Panc1 (cell line): ENCODE results near the gene SLC17A6. TPM values are rescaled to one million over a fixed set of nuclear protein-coding genes. Genes with fewer than 3 reads are reported as not detected.

Experiments
- ATAC-seq: fragments of 200-7000 bp; cut with Tn5 transposase; 2 replicates; pipeline ENCODE4 v1.9.1; 2020; ENCODE audit warnings: mild to moderate bottlenecking, moderate library complexity
- BruUV-seq: library from RNA; stranded (reverse); fragments of 400-500 nt; replicated peaks from 2 replicates; lab custom pipeline; 2021; lab: Mats Ljungman, UMichigan
- CTCF ChIA-PET: fragments of 300-600 bp; sonication (Branson Sonifier 250); formaldehyde crosslinking; loops from one replicate; lab custom pipeline; 2022; ENCODE audit warnings: antibody characterized with exemption; lab: Charles Lee
- POLR2A ChIA-PET: fragments of 300-600 bp; sonication (Branson Sonifier 250); formaldehyde crosslinking; loops from one replicate; lab custom pipeline; 2022; ENCODE audit warnings: antibody characterized with exemption; lab: Charles Lee
- DNase-seq: peaks from one replicate; pipeline ENCODE4 v3.0.0-alpha.2; 2010; ENCODE audit warnings: low read depth, low spot score
- H3K27ac ChIP-seq: 2 replicates; pipeline ENCODE4 v1.5.1; 2011; ENCODE audit warnings: mild to moderate bottlenecking, low read length, inconsistent platforms
- H3K27me3 ChIP-seq: fragments of 200-500 bp; sonication (Bioruptor generic); 2 replicates; pipeline ENCODE4 v1.6.0; 2014; ENCODE audit warnings: low read length, inconsistent platforms; ENCODE audit not compliant: control insufficient read depth, insufficient read depth
- H3K36me3 ChIP-seq: fragments of 200-500 bp; sonication (Bioruptor generic); 2 replicates; pipeline ENCODE4 v1.5.1; 2014; ENCODE audit warnings: inconsistent platforms, mild to moderate bottlenecking, low read length, moderate library complexity; ENCODE audit not compliant: control insufficient read depth, insufficient read depth
- H3K4me1 ChIP-seq: 2 replicates; pipeline ENCODE4 v1.5.1; 2011; ENCODE audit warnings: inconsistent platforms, mild to moderate bottlenecking, low read length, moderate library complexity; ENCODE audit not compliant: control insufficient read depth, insufficient read depth
- H3K4me3 ChIP-seq, 2 experiments: 2 replicates each; pipeline ENCODE4 v1.5.1; 2011 to 2012; ENCODE audit warnings: low read depth in 2 of 2, low read length in 2 of 2, mild to moderate bottlenecking in 2 of 2, inconsistent platforms in 1 of 2, moderate library complexity in 1 of 2
- H3K9me3 ChIP-seq: fragments of 200-500 bp; sonication (Bioruptor generic); 2 replicates; pipeline ENCODE4 v1.5.1; 2014; ENCODE audit warnings: low read depth, mild to moderate bottlenecking, inconsistent platforms, low read length, moderate library complexity; ENCODE audit not compliant: control insufficient read depth, insufficient read depth
- POLR2AphosphoS5 ChIP-seq: IDR thresholded peaks from 2 replicates; pipeline ENCODE4 v1.6.1; 2012; ENCODE audit warnings: mild to moderate bottlenecking, low read depth, low read length, moderate library complexity
- SIN3A ChIP-seq: IDR thresholded peaks from 2 replicates; pipeline ENCODE4 v1.6.1; 2012; ENCODE audit warnings: low read depth, mild to moderate bottlenecking, low read length, moderate library complexity, borderline replicate concordance; ENCODE audit not compliant: insufficient read depth
- TCF7L2 ChIP-seq: IDR thresholded peaks from 2 replicates; pipeline ENCODE4 v1.6.1; 2011; ENCODE audit warnings: mild to moderate bottlenecking, low read depth, low read length, inconsistent platforms
- in situ Hi-C: cut with HindIII; loops from 2 replicates; pipeline ENCODE4 v1.10.0; 2016; ENCODE audit warnings: low sequenced_read_pairs, low pct_unique_long_range_greater_than_20kb
- intact Hi-C: fragments of 100-400 bp; cut with micrococcal nuclease; formaldehyde crosslinking; loops from one replicate; pipeline ENCODE4 v1.10.0; 2022; ENCODE audit not compliant: unreplicated experiment
- total RNA-seq: library from RNA; stranded (reverse); gene quantifications from one replicate; pipeline ENCODE4 v1.2.1, GENCODE V29; 2021; ENCODE audit not compliant: unreplicated experiment
- TF ChIP-seq, protein P1 (sequence below): fragments of 450-650 bp; IDR thresholded peaks from 2 replicates; pipeline ENCODE4 v1.5.1; 2017; ENCODE audit warnings: mild to moderate bottlenecking
- TF ChIP-seq, protein P2 (sequence below), 2 experiments: IDR thresholded peaks; 2 replicates each; pipeline ENCODE4 v1.6.1; 2011 to 2012; ENCODE audit warnings: low read depth in 2 of 2, control low read depth in 1 of 2, low read length in 1 of 2, mild to moderate bottlenecking in 1 of 2, moderate library complexity in 1 of 2; ENCODE audit not compliant: insufficient read depth in 1 of 2

The SLC17A6 gene
- total RNA-seq, 1 experiment from 2014 or later, result not detected

DNA sequence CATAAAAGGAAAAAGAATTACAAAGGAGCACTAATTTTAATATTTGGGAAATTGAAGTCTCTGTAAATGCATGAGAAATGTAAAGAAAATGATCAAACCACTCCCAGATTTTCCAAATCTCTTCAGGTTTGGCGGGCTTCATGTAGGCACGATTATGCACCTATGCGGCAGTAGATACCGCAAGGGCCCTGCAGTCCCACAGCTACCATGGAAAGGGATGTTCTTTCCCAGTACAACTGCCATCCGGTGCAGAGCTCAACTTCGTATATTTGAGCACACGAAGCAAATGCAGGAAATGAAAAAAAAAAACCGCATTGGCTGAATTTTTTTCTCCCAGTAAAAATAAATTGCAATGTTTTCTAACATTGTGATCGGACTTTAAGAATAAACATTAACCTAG lies 1.4 kb downstream of the SLC17A6 start:
- H3K36me3 ChIP-seq, result no peaks in the 10 kb centered on the region
- no peaks in the 10 kb centered on the region for H3K9me3 ChIP-seq
- ATAC-seq (no peak), DNase-seq (no peak)
- BruUV-seq, result no TSS peak
- intact Hi-C loops, result no loop called here
- no peak overlapping the region for H3K27ac ChIP-seq
- POLR2A ChIA-PET, result interaction anchor here (0.7 kb wide), 1 partner anchor 374 kb away, joined by 3 read pairs; no protein-coding TSS in a partner anchor
- H3K27me3 ChIP-seq, result peaks cover 4% of the 10 kb centered on the region
- in situ Hi-C loops, result no loop called here
- no peak for TF ChIP-seq POLR2AphosphoS5
- no peak for TF ChIP-seq SIN3A
- no peak overlapping the region for H3K4me3 ChIP-seq
- CTCF ChIA-PET, result no interaction called here
- no peaks in the 10 kb centered on the region for H3K4me1 ChIP-seq

DNA sequence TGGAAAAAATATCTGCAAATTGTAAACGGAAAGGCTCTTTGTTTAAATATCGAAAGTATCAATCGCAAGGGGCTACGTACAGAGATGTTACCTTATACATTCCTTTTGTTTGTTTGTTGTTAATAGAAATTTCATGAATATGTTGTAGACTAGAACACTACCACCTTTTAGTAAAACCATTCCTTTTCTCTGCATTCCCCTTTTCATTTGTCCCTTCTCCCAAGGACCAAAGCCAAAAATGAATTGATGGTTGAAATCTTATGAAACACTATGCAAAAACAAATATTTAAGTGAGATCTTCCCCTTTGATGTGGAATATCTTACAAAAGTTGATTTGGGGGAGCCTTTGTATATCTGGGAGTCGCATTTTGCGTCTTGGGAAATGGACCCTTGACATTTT lies 2.1 kb downstream of the SLC17A6 start:
- Histone ChIP-seq H3K9me3 (no peaks in the 10 kb centered on the region), H3K4me3 (no peak overlapping the region), H3K27me3 (peaks cover 6% of the 10 kb centered on the region), H3K36me3 (no peaks in the 10 kb centered on the region), H3K4me1 (no peaks in the 10 kb centered on the region), H3K27ac (no peak overlapping the region)
- ATAC-seq, result no peak
- in situ Hi-C loops (no loop called here), intact Hi-C loops (no loop called here)
- no peak for DNase-seq
- no TSS peak for BruUV-seq
- CTCF ChIA-PET, result no interaction called here
- POLR2A ChIA-PET, result no interaction called here
- TF ChIP-seq TCF7L2, result no peak
- no peak for TF ChIP-seq POLR2AphosphoS5
- no peak for TF ChIP-seq SIN3A
- TF ChIP-seq, protein P1, sequence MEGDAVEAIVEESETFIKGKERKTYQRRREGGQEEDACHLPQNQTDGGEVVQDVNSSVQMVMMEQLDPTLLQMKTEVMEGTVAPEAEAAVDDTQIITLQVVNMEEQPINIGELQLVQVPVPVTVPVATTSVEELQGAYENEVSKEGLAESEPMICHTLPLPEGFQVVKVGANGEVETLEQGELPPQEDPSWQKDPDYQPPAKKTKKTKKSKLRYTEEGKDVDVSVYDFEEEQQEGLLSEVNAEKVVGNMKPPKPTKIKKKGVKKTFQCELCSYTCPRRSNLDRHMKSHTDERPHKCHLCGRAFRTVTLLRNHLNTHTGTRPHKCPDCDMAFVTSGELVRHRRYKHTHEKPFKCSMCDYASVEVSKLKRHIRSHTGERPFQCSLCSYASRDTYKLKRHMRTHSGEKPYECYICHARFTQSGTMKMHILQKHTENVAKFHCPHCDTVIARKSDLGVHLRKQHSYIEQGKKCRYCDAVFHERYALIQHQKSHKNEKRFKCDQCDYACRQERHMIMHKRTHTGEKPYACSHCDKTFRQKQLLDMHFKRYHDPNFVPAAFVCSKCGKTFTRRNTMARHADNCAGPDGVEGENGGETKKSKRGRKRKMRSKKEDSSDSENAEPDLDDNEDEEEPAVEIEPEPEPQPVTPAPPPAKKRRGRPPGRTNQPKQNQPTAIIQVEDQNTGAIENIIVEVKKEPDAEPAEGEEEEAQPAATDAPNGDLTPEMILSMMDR, result no peak
- TF ChIP-seq, protein P2, sequence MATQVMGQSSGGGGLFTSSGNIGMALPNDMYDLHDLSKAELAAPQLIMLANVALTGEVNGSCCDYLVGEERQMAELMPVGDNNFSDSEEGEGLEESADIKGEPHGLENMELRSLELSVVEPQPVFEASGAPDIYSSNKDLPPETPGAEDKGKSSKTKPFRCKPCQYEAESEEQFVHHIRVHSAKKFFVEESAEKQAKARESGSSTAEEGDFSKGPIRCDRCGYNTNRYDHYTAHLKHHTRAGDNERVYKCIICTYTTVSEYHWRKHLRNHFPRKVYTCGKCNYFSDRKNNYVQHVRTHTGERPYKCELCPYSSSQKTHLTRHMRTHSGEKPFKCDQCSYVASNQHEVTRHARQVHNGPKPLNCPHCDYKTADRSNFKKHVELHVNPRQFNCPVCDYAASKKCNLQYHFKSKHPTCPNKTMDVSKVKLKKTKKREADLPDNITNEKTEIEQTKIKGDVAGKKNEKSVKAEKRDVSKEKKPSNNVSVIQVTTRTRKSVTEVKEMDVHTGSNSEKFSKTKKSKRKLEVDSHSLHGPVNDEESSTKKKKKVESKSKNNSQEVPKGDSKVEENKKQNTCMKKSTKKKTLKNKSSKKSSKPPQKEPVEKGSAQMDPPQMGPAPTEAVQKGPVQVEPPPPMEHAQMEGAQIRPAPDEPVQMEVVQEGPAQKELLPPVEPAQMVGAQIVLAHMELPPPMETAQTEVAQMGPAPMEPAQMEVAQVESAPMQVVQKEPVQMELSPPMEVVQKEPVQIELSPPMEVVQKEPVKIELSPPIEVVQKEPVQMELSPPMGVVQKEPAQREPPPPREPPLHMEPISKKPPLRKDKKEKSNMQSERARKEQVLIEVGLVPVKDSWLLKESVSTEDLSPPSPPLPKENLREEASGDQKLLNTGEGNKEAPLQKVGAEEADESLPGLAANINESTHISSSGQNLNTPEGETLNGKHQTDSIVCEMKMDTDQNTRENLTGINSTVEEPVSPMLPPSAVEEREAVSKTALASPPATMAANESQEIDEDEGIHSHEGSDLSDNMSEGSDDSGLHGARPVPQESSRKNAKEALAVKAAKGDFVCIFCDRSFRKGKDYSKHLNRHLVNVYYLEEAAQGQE (IDR thresholded peaks at IDR 0.05; ENCODE audit: insufficient read depth in 1 of 2, low read depth in 2 of 2, low read length in 1 of 2), result no peak

DNA sequence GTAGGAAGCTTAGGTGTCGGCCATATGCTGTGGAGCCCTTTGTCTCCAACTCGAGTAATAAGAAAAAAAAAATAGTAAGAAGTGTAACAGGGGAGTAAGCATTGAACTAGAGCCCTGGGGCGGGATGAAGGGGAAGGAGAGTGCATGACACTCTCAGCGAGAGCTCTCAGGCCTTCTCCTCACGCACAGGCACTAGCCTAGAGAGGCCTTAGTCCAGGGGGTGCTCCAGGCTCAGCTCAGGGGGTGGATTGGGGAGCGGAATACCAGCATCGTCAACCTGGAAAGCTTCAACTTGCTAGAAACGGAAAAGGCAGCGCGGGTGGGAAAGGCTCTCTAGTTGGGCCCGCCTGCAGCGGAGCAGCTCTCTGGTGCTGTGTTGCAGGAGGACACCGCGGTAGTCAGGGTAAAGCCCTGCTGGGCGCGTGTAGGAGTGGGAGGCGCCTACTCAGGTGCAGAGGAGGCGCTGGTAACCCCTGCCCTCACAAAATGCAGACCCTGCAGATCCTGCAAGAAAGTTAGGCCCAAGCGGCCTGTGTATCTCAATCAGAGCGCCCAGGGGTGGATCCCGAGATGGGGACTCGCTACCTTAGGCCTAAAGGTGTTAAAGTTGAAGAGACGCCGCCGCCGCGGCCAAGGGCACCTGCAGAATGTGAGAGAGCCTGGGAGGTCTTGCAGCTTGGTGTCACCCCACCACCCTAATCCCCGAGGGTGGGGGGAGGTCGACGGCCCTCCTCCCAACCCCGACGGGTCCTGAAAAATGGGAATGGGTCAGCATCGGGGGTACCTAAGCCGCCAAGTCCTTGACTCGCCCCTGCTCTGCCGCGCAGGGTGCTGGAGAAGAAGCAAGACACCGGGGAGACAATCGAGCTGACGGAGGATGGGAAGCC lies 2.8 kb downstream of the SLC17A6 start:
- intact Hi-C loops, result no loop called here
- ChIA-PET POLR2A (no interaction called here), CTCF (no interaction called here)
- H3K27me3 ChIP-seq, result peaks cover 6% of the 10 kb centered on the region
- no peak overlapping the region for H3K4me3 ChIP-seq
- TF ChIP-seq TCF7L2 (no peak), SIN3A (no peak), POLR2AphosphoS5 (no peak)
- TF ChIP-seq, protein P1, result no peak
- TF ChIP-seq, protein P2 (IDR thresholded peaks at IDR 0.05; ENCODE audit: insufficient read depth in 1 of 2, low read depth in 2 of 2, low read length in 1 of 2), result no peak
- H3K4me1 ChIP-seq, result no peaks in the 10 kb centered on the region
- no peak for ATAC-seq
- H3K27ac ChIP-seq, result no peak overlapping the region
- in situ Hi-C loops, result no loop called here
- no peaks in the 10 kb centered on the region for H3K9me3 ChIP-seq
- no TSS peak for BruUV-seq
- no peak for DNase-seq
- no peaks in the 10 kb centered on the region for H3K36me3 ChIP-seq
